Fibroblast of gingiva (primary cell): ENCODE measurements around the gene CD82.

Experiments used
- DNase-seq: peaks from one replicate; pipeline ENCODE4 v3.0.0-alpha.2; 2011; ENCODE audit warnings: low read depth

CD82 gene

DNA sequence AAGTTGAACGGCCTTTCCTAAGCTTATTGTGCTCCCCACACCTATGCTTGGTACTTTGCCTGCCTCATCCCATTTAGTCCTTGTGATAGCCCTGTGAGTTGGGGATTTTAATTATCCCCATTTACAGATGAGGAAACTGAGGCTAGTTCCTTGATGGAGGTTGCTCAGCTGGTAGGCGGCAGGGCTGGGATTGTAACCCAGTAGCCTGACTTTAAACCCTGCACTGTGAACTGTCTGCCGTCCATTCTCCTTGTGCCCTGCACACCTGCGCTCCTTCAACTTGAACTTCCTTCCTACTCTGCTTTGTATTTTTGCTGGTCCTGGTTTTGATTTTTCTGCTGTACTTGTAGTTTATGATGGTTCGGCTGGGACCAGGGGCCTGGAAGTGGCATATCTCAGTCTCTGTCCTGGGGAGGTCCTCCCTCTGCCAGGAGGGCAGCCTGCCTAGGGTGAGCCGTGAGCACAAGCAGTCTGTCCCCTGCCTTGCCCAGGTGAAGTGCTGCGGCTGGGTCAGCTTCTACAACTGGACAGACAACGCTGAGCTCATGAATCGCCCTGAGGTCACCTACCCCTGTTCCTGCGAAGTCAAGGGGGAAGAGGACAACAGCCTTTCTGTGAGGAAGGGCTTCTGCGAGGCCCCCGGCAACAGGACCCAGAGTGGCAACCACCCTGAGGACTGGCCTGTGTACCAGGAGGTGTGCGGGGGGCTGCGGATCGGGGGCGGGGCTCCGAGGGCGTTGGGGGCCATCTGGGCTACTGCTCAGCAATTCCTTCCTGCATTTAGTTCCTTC is 52.4 kb downstream of the CD82 start:
- no peak for DNase-seq

DNA sequence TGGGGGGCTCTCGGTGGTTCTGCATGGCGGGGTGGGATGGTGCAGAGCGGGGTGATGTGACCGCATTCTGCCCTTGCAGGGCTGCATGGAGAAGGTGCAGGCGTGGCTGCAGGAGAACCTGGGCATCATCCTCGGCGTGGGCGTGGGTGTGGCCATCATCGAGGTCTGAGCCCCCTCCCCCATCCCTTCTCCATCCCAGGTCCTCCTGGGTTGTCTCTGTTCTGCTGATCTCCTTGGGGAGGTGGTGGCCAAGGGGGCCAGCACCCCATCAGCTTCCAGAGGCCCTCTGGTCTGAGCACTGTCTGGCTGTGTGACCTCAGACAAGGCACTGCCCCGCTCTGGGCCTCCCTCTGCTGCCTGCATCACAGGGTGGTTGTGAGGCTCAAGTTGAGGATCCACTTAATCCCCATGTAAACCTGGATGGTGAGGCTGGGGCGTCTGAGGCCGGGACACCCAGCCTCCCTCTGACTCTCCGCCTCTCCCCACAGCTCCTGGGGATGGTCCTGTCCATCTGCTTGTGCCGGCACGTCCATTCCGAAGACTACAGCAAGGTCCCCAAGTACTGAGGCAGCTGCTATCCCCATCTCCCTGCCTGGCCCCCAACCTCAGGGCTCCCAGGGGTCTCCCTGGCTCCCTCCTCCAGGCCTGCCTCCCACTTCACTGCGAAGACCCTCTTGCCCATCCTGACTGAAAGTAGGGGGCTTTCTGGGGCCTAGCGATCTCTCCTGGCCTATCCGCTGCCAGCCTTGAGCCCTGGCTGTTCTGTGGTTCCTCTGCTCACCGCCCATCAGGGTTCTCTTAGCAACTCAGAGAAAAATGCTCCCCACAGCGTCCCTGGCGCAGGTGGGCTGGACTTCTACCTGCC is 53.3 kb downstream of the CD82 start:
- DNase-seq, result no peak

DNA sequence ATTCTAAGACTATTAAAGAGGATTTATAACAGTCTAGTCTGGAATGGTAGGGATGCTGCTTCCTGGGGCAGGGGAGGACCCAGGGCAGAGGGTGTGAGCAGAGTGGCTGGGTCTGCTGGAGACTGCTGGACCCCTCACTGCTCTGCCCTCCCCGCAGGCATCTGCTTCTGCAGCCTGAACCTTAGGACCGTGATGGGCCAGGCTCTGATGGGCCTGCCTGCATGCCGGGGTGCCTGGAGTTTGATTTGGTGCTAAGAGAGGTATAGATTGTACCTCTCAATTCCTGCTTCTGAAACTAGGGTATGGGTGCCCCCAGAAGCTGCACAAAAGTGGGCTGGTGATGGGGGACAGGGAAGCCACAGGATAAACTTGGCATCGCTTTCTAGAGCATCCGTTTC is 54.9 kb downstream of the CD82 start:
- no peak for DNase-seq

DNA sequence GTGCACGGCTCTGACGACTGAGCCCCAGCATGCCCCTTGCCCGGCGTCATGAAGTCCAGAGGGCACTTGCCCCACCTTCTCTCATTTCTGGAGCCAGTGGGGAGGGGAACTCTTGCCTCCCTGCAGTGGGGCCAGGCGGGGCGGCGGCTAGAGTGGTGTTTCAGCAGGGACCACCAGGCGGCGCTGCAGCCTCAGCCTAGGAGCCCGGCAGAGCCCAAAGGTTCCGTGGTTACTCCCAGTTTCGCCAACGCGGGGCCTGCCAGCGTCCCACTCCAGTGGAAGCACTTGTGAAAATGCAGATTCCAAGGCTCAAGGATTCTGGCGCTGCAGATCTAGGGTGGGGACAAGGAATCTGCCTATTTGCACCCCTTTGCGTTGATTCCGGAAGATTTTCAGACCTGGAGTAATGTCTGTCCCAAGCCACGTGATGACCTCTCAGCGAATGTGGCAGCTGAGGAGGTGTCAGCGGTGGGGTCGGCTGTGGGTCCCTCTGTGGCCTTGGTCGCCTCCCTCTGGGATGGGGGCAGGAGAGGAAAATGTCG is 55.7 kb downstream of the CD82 start:
- peak; percentile 37 for DNase-seq

DNA sequence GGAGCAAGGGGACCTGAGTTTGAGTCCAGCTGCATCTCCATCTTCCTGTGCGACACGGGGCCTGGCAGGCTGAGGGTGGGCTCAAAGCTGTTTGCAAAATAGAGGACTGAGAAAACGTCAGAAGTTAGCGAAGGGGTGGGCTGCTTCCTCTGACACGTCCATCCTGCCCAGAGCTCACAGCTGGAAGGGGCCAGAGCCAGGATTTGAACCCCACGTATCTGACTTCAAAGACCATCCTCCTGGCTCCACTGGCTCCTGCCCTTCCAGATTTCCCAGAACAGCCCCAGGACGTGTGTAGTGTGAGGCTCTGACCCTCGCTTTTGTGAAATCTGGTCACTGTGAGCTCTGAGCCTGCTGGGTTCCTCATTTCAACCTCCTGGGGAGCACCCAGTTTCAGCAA is 56.3 kb downstream of the CD82 start:
- DNase-seq, result no peak

DNA sequence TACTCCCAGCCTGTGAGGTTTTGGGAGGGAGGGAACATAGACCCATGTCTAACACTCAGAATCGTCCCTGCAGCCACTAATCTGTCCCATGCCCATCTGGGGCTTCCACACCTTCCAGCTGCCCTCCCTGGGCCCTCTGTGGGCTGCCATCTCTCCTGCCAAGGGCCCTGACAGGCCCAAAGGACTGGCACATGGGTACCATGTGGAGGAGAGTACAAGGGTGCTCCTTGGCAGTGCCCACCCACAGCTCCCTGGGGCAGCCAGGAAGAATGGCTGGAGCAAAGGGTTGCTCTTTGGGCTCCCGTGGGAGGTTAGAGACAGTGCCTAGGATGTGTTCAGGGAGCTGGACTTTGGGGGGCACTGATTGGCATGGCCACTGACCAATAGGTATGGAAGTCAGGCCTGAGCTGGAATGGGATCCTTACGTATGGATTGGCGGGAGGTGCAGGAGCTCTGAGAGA is 56.8 kb downstream of the CD82 start:
- no peak for DNase-seq

DNA sequence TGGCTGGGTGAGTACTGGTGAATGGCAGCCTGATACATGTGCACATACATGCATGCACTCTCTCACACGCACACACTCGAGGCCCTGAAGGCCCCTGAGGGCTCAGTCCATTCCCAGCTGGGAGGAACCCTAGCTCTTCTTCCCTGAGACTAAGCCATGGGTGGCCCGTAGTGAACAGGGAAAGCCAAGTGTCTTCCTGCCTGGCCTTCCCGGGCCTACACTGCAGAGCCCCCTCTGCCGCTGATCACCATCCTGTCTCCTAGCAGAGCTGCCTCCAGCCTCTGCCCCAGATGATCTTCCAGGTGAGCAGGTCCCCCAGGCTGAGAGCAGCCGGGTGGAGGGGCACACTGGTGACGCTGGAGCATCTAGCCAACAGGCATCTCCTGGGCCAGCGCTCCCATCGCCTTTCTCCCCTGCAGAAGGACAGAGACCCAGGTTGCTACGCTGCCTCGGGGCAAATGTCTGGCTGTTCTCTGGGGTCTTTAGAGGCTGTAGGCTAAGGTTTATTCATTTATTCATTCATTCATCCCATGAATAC is 57.3 kb downstream of the CD82 start:
- no peak for DNase-seq

DNA sequence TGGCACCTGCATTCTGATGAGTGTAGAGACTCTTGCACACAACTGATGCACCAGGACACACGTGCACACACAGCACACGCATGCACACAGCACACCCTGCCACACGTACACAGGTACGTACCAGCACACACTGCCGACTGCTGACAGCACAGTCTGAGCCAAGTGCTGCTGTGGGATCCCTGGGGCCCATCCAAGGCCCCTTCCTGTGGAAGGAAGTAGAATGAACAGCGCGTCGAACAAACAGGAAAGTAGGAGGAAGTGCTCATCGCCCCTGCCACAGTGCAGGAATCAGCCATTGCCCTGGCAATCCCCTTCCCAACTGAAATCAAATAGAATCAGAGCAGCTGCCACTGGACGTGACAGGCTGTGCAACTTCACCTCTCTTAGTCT is 57.9 kb downstream of the CD82 start:
- no peak for DNase-seq

DNA sequence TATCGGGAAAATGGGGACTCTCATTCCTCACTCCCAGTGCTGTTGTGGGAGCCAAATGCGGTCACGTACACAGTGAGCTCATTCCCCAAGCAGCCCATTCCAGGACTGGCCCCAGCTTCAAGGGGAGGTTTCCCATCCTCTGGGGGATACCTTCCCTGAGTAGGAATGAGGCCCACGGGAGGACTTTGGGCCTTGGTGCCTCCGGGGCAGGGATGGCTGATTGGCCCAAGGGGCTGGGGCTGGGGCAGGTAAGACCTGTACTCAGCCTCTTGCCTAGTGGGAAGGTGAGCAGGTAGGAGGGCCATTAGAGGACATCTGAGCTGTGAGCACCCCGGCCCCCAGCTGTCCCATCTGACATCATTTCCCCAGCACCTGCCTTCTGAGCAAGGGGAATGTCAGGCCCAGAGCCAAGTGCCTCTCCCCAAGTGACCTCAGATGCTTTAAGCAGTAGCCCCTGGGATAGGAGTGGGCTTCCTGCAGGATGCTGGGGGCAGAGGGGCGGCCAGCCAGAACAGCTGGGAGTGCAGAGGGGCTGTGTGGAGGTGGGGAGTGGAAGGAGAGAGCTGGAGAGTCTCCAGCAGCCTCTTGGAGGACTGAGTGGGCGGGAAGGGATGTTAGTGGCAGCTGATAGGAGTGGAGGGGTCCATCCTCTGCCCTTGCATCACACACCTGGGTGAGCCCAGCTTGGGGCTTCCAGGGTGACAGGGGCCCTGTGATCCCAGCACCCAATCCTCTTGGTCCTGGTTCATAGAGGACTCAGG is 58.4 kb downstream of the CD82 start:
- no peak for DNase-seq

DNA sequence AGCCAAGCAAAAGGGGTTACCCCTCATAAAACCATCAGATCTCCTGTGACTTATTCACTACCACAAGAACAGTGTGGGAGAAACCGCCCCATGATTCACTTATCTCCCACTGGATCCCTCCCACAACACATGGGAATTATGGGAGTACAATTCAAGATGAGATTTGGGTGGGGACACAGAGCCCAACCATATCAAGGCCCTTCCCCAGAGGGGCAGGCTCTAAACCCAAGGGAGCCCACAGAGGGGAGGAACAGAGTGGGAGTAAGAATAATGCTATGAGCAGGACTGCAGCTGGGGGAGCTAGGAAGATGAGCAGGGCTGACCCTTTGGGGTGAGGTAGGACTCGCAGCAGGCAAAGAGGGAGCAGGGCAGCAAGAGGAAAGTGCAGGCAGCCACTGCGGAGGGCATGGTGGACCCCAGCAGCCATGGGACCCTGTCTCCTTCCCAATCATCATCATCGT is 59.3 kb downstream of the CD82 start:
- DNase-seq, result no peak

DNA sequence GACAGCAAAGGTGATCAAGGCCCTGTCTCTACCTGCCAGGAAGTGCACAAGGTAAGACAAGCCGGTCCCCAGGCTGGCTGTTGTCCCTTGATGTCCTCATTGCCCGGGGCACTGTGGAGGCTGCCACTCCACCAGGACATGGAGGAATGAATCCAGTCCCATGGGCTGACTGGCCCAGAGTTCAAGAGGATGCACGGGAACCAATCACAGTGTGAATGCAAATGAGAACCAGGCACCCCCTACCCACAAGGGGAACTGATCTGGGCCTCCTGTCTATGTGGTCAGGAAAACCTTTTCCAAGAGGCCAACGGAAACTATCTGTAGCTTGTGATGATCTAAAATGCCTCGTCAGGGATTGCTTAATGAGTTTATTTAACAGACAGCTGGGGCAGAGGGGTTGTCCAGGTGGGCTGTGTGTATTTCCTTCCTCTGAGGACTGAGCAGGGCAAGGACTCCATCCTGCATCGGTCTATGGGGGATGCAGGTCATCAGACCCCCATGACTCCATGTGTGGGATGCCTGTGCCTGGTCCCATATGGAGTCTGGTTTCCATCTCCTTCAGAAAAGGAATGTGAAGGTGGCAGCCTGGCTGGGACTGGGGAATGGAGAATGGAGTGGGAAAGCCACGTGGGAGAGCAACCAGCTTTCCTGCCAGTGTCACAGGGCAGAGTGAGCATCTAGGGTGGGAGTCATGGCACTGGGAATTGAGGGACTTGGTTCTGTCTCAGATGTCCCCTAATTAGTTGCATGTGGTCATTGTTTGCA is 60.5 kb downstream of the CD82 start:
- no peak for DNase-seq

DNA sequence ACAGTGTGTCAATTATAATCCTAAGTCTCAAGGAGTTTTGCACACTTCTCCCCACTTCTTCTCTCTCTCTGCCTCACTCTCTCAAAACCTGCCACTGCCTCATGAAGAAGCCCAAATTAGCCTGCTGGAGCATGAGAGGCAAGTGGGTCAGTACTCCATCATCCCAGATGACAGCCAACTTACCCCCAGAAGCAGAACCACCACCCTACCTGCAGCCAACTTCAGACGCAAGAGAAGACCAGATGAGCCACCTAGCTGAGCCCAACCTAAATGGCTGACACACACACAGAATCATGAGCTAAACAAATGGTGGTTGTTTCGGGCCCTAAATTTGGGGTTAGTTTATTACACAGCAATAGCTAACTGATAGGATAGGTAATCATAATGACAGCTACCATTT is 61.2 kb downstream of the CD82 start:
- DNase-seq, result no peak

DNA sequence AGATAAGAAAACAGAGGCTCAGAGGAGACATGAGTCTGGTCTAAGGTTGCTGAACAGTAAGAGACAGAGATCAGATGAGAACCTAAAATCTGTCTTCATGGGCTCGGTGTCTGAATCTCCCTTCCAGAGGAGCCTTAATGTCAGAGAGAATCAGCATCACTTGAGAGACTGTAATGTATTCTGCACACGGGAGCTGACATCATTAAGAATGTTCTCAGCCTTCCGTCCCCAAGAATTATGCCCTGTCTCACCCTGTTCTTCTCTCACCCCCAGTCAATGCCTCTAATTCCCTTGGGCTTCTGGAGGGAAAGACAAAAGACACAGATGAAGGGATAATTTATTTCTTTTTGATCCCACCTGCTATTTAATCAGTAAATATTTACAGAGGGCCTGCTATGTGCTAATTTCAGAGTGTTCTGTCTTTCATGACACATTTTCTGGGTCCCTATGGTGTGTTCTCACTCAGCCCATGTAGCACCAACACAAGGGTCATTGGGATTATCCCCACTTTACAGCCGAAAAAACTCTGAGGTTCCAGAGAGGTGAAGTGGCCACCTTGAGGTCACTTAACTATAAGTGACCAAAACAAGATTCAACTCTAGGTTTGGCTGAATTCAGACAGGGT is 61.8 kb downstream of the CD82 start:
- no peak for DNase-seq

DNA sequence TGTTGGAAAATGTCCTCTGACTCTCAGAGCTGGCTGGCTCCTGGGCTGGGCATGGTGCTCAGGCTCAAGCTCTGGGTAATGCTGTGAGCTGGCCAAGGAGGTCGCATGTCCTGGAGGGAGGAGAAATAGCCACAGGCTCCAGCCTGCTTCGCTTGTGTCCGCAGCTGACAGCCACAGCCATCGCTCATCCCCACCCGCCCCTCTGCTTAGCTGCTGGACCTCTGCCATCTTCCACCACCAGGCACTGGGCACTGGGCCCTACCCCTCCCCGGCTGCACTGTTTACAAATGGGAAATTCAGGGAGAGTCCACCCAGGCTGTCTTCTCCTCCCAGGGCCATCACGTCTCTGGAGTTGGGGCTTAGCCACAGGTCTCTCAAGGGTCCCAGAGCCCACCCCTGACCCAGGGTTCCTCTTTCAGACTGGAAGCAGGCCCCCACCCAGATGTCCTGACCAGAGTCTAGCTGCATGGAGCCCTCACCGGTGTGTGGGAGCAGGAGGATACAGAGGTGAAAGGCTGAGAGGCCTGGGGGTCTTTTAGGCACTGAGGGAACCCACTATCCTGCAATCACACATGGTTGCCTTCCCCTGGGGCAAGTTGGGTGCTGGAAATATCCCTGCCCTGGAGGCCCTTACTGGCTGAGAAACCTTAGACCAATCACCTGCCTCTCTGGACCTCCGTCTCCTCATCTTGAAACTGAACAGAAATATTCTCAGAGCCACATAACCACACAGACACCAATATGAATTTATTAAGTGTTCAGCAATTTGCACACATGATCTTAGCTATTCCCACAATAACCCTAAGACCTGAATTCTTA is 62.7 kb downstream of the CD82 start:
- DNase-seq, result peak; percentile 31

DNA sequence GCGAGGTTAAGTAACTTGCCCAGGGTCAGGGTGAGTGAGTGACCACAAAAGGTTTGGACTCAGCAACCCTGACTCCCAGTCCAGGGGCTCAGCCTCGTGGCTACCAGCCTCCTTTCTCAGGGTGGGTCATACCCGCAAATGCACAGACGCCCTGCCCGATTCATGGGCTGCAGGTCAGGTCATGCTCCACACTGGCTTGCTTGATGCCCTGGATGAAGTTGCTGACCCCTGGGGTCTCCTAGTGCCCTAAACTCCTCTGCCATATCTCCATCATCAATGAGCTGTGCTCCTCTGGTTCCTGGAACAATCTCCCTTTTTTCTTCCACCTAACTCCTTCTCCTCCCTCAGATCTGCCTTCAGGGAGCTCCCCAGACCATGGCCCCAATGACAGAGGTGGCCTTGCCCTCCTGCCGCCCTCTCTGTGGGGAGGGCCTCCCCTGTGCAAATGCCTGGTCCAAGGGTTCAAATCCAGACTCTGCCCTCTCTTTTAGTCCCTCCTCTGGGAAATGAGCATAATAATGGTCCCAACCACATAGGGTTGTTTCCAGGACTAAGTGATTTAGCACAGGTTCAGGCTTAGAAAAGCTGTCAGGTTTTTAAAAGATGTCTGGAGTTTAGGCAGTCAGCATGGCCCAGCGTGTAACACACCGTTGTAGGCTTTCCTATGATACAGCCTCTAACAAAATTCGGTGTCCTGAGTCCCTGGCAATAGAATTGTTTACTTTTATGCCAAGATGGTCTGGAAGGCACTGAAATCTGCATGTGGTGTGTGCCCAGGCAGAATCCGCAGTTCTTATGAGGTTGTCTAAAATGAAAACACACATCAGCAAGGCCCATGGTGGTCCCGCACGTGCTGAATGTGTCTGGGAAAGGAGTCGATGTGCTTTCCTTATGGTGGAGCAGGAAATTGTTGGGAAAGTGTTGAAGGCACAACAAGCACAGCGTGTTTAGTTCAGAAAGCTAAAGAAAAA is 63.6 kb downstream of the CD82 start:
- DNase-seq, result no peak

DNA sequence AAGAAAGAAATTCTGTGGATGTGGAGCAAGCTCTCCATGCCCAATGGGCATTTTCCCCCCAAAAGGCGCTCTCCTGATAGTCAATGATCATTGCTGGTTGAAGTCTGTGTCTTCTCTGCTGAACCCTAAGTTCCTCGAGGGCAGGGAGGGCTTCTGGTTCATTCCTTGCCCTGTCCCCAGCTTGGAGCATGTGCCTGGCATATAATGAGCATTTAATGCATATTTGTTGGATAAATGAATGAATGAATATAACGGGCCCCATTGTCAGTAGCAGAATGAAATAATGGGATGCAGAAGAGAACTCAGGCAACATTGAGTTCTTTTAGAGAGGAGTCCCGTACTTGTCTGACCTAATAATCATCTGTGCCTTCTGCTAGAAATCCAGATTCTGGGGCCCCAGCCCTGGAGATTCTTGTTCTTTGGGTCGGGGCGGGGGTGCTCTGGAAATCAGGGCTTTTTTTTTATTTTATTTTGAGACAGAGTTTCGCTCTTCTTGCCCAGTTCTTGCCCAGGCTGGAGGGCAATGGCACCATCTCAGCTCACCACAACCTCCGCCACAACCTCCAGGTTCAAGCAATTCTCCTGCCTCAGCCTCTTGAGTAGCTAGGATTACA is 64.4 kb downstream of the CD82 start:
- no peak for DNase-seq

DNA sequence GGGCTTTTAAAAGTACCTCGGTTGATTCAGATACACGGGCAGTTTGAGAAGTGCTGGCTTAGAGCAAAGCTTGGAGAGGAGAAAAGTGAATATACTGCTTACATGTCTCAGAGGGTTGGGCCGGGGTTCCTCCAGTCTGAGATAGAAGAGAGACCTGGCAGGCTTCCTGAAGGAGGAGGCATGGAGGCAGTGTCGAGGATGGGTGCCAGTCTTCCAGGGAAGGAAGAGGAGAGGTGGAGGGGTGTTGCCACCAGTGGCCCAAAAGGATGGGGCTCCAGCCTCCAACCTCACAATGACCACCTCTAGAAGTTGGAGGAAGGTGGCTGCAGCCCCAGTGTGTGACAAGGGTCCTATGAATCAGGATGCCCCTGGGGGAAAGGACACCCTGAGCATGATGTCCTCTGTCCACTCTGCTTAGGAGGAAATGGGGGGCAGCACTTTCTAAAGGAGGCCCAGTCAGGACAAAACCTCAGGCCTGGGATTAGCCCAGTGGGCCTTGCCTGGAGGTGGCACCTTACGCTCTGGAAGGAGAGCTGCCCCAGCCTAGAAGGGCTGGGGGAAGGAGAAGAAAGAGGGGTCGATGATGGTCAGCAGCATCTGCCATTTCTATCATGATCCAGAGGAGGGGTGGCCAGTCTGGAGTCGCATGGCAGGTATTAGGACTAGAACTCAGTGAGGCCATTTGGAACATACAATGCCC is 65.2 kb downstream of the CD82 start:
- no peak for DNase-seq
